ENCODE measurements around the gene PCSK5. TPM values are rescaled to one million over a fixed set of nuclear protein-coding genes. Genes with fewer than 3 reads are reported as not detected.

Gene PCSK5
- polyA plus RNA-seq, 2 donors, result 4.2 to 6.1 TPM

DNA sequence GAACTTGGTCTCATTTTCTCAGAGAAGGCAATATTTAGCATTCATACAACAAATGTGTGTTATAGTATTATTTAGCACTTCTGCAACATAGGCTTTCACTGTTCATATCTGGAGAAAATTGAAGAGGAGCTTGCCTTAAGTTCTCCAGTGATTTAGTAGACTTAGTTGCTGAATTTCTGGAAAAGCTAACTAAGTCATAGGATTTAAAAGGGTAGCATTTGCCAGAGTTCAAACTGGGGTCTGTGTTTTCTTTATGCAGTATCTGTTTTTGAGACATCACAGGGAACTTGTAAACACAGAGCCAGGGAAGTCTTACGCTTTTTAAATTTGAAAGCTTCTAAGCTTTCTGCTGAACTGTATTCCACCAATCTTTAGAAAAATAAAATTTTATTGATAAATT lies 8.7 kb upstream of the PCSK5 start:
- WGBS, 2 donors, result 92 to 95% methylated on average over 1 of the region's 1 CpG
- no peaks in the 10 kb centered on the region for H3K27me3 ChIP-seq (ENCODE audit: control insufficient read depth in 1 of 2, insufficient read depth in 2 of 2, low read length in 2 of 2)
- no peaks in the 10 kb centered on the region for H3K4me1 ChIP-seq (ENCODE audit: control insufficient read depth in 2 of 2, insufficient read depth in 2 of 2, low read length in 1 of 2)
- H3K9me3 ChIP-seq (ENCODE audit: control insufficient read depth in 2 of 2, insufficient read depth in 1 of 2, low read depth in 1 of 2, low read length in 1 of 2), result no peaks in the 10 kb centered on the region
- no peak overlapping the region for H3K4me3 ChIP-seq (ENCODE audit: low read depth in 1 of 2, low read length in 2 of 2)
- H3K36me3 ChIP-seq (ENCODE audit: control insufficient read depth in 2 of 2, insufficient read depth in 2 of 2, low read length in 1 of 2), result no peaks in the 10 kb centered on the region
- H3K27ac ChIP-seq (ENCODE audit: low read depth in 2 of 2, low read length in 1 of 2), result no peak overlapping the region

DNA sequence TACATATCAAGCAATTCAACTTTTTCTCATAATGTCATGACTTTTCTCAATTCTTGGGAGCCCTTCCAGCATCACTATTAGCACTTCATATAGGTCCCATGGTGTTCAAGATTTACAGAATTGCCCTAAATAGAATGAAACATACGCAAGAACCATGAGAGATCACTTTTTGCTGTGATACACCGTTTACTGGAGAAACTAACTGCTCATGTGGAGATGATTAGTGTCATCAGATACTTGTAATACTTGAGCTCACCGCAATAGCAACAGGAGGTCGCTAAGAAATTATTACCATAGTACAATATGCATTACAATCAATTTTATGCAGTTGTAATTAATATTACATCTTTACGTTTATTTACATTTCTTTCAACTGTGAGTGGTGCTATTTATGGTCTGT lies 4.8 kb upstream of the PCSK5 start:
- Histone ChIP-seq H3K4me1 (ENCODE audit: control insufficient read depth in 2 of 2, insufficient read depth in 2 of 2, low read length in 1 of 2) (peaks cover 0 to 2% of the 10 kb centered on the region in 2 donors), H3K9me3 (ENCODE audit: control insufficient read depth in 2 of 2, insufficient read depth in 1 of 2, low read depth in 1 of 2, low read length in 1 of 2) (no peaks in the 10 kb centered on the region), H3K36me3 (ENCODE audit: control insufficient read depth in 2 of 2, insufficient read depth in 2 of 2, low read length in 1 of 2) (no peaks in the 10 kb centered on the region), H3K27ac (ENCODE audit: low read depth in 2 of 2, low read length in 1 of 2) (no peak overlapping the region), H3K27me3 (ENCODE audit: control insufficient read depth in 1 of 2, insufficient read depth in 2 of 2, low read length in 2 of 2) (no peaks in the 10 kb centered on the region), H3K4me3 (ENCODE audit: low read depth in 1 of 2, low read length in 2 of 2) (no peak overlapping the region)
- 81 to 82% methylated on average over 5 of the region's 5 CpGs for WGBS, 2 donors

- Histone ChIP-seq H3K36me3 (ENCODE audit: control insufficient read depth in 2 of 2, insufficient read depth in 2 of 2, low read length in 1 of 2) (no peaks in the 10 kb centered on the region), H3K27ac (ENCODE audit: low read depth in 2 of 2, low read length in 1 of 2) (peak overlapping the region; percentile 84 to 93), H3K27me3 (ENCODE audit: control insufficient read depth in 1 of 2, insufficient read depth in 2 of 2, low read length in 2 of 2) (no peaks in the 10 kb centered on the region), H3K4me3 (ENCODE audit: low read depth in 1 of 2, low read length in 2 of 2) (peak overlapping the region; percentile 76 to 84), H3K4me1 (ENCODE audit: control insufficient read depth in 2 of 2, insufficient read depth in 2 of 2, low read length in 1 of 2) (peaks cover 0 to 2% of the 10 kb centered on the region in 2 donors), H3K9me3 (ENCODE audit: control insufficient read depth in 2 of 2, insufficient read depth in 1 of 2, low read depth in 1 of 2, low read length in 1 of 2) (peaks cover 0 to 2% of the 10 kb centered on the region in 2 donors)
- WGBS, 2 donors, result 3% methylated on average over 7 of the region's 7 CpGs
Measured at GRCh38 chr9:75889577-75889976, 896 bp upstream of the PCSK5 start.

DNA sequence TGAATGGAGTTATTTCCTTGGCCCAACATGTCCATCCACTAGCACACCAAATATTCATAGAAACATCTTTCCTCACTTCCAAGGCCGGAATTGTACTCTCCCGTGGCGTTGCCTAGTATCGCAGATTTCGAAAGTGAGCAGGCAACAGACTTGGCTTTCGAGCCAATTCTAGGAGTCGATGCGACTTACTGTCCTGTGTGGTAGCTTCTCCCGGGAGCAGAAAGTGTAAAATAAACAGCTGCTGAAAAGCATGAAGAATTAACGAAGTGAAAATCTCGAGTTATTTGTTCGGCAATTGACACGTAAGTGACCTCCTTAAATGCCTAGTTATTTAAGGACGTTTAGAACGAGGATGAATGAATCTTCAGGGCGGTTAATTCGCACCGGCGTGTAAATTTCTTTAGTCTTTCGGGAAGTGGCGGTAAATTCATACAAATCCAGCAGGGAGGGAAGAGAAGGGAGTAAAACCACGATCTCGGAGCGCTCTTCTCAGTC lies 449 bp upstream of the PCSK5 start:
- peaks cover 0 to 2% of the 10 kb centered on the region in 2 donors for H3K9me3 ChIP-seq (ENCODE audit: control insufficient read depth in 2 of 2, insufficient read depth in 1 of 2, low read depth in 1 of 2, low read length in 1 of 2)
- peak overlapping the region; percentile 76 to 84 for H3K4me3 ChIP-seq (ENCODE audit: low read depth in 1 of 2, low read length in 2 of 2)
- 0% methylated on average over 24 of the region's 24 CpGs for WGBS, 2 donors
- no peaks in the 10 kb centered on the region for H3K27me3 ChIP-seq (ENCODE audit: control insufficient read depth in 1 of 2, insufficient read depth in 2 of 2, low read length in 2 of 2)
- no peaks in the 10 kb centered on the region for H3K36me3 ChIP-seq (ENCODE audit: control insufficient read depth in 2 of 2, insufficient read depth in 2 of 2, low read length in 1 of 2)
- H3K27ac ChIP-seq (ENCODE audit: low read depth in 2 of 2, low read length in 1 of 2), result peak overlapping the region; percentile 84 to 93
- peaks cover 0 to 2% of the 10 kb centered on the region in 2 donors for H3K4me1 ChIP-seq (ENCODE audit: control insufficient read depth in 2 of 2, insufficient read depth in 2 of 2, low read length in 1 of 2)

- WGBS, 2 donors, result 0 to 1% methylated on average over 28 of the region's 28 CpGs
- peaks cover 0 to 2% of the 10 kb centered on the region in 2 donors for H3K9me3 ChIP-seq (ENCODE audit: control insufficient read depth in 2 of 2, insufficient read depth in 1 of 2, low read depth in 1 of 2, low read length in 1 of 2)
Measured at GRCh38 chr9:75891277-75891741, 836 bp downstream of the PCSK5 start.

DNA sequence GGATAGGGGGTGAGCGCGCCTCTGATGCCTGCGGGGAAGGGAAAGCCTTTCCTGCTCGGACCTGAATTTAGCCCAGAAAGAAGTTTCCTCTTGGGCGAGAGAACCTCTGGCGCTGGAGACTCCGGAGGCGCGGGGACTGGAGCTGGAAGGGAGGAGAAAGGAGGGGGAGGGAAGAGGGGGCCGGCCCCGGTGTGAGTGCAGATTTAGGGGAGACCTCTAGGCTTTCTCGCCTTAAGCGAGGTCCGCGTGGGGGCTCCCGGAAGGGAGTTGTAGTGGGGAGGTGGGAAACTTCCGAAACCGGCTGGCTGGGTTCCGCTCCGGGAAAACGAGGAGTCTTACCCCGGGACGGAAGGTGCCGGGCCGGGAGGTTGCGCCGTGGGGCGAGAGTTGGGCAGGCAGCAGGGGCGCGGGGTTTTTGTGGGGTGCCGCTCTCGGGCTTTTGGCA lies 1.3 kb downstream of the PCSK5 start:
- H3K4me3 ChIP-seq (ENCODE audit: low read depth in 1 of 2, low read length in 2 of 2), result peak overlapping the region; percentile 76 to 84
- peak overlapping the region; percentile 84 to 93 for H3K27ac ChIP-seq (ENCODE audit: low read depth in 2 of 2, low read length in 1 of 2)
- no peaks in the 10 kb centered on the region for H3K27me3 ChIP-seq (ENCODE audit: control insufficient read depth in 1 of 2, insufficient read depth in 2 of 2, low read length in 2 of 2)
- H3K4me1 ChIP-seq (ENCODE audit: control insufficient read depth in 2 of 2, insufficient read depth in 2 of 2, low read length in 1 of 2), result peaks cover 0 to 2% of the 10 kb centered on the region in 2 donors
- H3K9me3 ChIP-seq (ENCODE audit: control insufficient read depth in 2 of 2, insufficient read depth in 1 of 2, low read depth in 1 of 2, low read length in 1 of 2), result peaks cover 0 to 2% of the 10 kb centered on the region in 2 donors
- 0 to 1% methylated on average over 28 to 32 of the region's 32 CpGs for WGBS, 2 donors
- no peaks in the 10 kb centered on the region for H3K36me3 ChIP-seq (ENCODE audit: control insufficient read depth in 2 of 2, insufficient read depth in 2 of 2, low read length in 1 of 2)

More at GRCh38 chr9:75891277-75891741, 836 bp downstream of the PCSK5 start:
- H3K27me3 ChIP-seq (ENCODE audit: control insufficient read depth in 1 of 2, insufficient read depth in 2 of 2, low read length in 2 of 2), result no peaks in the 10 kb centered on the region
- peak overlapping the region; percentile 76 to 84 for H3K4me3 ChIP-seq (ENCODE audit: low read depth in 1 of 2, low read length in 2 of 2)
- peaks cover 0 to 2% of the 10 kb centered on the region in 2 donors for H3K4me1 ChIP-seq (ENCODE audit: control insufficient read depth in 2 of 2, insufficient read depth in 2 of 2, low read length in 1 of 2)
- peak overlapping the region; percentile 84 to 93 for H3K27ac ChIP-seq (ENCODE audit: low read depth in 2 of 2, low read length in 1 of 2)
- no peaks in the 10 kb centered on the region for H3K36me3 ChIP-seq (ENCODE audit: control insufficient read depth in 2 of 2, insufficient read depth in 2 of 2, low read length in 1 of 2)

- Histone ChIP-seq H3K4me3 (ENCODE audit: low read depth in 1 of 2, low read length in 2 of 2) (peak overlapping the region; percentile 76 to 84), H3K9me3 (ENCODE audit: control insufficient read depth in 2 of 2, insufficient read depth in 1 of 2, low read depth in 1 of 2, low read length in 1 of 2) (peaks cover 0 to 2% of the 10 kb centered on the region in 2 donors), H3K27ac (ENCODE audit: low read depth in 2 of 2, low read length in 1 of 2) (no peak overlapping the region), H3K27me3 (ENCODE audit: control insufficient read depth in 1 of 2, insufficient read depth in 2 of 2, low read length in 2 of 2) (no peaks in the 10 kb centered on the region), H3K36me3 (ENCODE audit: control insufficient read depth in 2 of 2, insufficient read depth in 2 of 2, low read length in 1 of 2) (no peaks in the 10 kb centered on the region), H3K4me1 (ENCODE audit: control insufficient read depth in 2 of 2, insufficient read depth in 2 of 2, low read length in 1 of 2) (peaks cover 0 to 2% of the 10 kb centered on the region in 2 donors)
- WGBS, 2 donors, result 1 to 3% methylated on average over 31 of the region's 31 CpGs
Measured at GRCh38 chr9:75892216-75892911, 1.9 kb downstream of the PCSK5 start.

DNA sequence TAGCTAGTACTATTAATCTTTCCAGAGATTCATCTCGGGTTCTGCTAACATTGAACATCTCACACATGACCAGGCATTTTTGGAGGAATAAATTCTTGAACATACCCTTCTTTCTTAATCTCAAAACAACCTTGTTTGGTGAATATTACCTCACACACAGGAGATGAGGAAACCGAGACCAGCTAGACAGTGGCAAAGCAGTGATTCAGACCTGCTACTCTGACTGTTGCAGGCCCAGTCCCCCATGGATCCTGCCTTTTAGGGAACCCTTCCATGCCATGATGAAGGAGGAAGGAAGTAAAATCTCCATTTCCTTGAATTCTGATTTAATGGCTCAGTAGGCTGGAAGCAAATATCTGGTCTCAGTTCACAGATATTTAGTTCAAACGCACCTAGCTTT lies 2.6 kb downstream of the PCSK5 start:
- H3K36me3 ChIP-seq (ENCODE audit: control insufficient read depth in 2 of 2, insufficient read depth in 2 of 2, low read length in 1 of 2), result no peaks in the 10 kb centered on the region
- H3K4me3 ChIP-seq (ENCODE audit: low read depth in 1 of 2, low read length in 2 of 2), result peak overlapping the region in 1 of 2 donors; percentile 84
- H3K27ac ChIP-seq (ENCODE audit: low read depth in 2 of 2, low read length in 1 of 2), result no peak overlapping the region
- no peaks in the 10 kb centered on the region for H3K27me3 ChIP-seq (ENCODE audit: control insufficient read depth in 1 of 2, insufficient read depth in 2 of 2, low read length in 2 of 2)
- H3K9me3 ChIP-seq (ENCODE audit: control insufficient read depth in 2 of 2, insufficient read depth in 1 of 2, low read depth in 1 of 2, low read length in 1 of 2), result peaks cover 0 to 2% of the 10 kb centered on the region in 2 donors
- peaks cover 0 to 2% of the 10 kb centered on the region in 2 donors for H3K4me1 ChIP-seq (ENCODE audit: control insufficient read depth in 2 of 2, insufficient read depth in 2 of 2, low read length in 1 of 2)
- whole genome bisulfite sequencing, 2 donors, result 61 to 67% methylated on average over 3 of the region's 3 CpGs

GRCh38 chr9:75894566-75894965 lies 4.1 kb downstream of the PCSK5 start:
- Histone ChIP-seq H3K9me3 (ENCODE audit: control insufficient read depth in 2 of 2, insufficient read depth in 1 of 2, low read depth in 1 of 2, low read length in 1 of 2) (peaks cover 0 to 2% of the 10 kb centered on the region in 2 donors), H3K27me3 (ENCODE audit: control insufficient read depth in 1 of 2, insufficient read depth in 2 of 2, low read length in 2 of 2) (no peaks in the 10 kb centered on the region), H3K27ac (ENCODE audit: low read depth in 2 of 2, low read length in 1 of 2) (no peak overlapping the region), H3K4me3 (ENCODE audit: low read depth in 1 of 2, low read length in 2 of 2) (no peak overlapping the region), H3K4me1 (ENCODE audit: control insufficient read depth in 2 of 2, insufficient read depth in 2 of 2, low read length in 1 of 2) (peaks cover 0 to 2% of the 10 kb centered on the region in 2 donors), H3K36me3 (ENCODE audit: control insufficient read depth in 2 of 2, insufficient read depth in 2 of 2, low read length in 1 of 2) (no peaks in the 10 kb centered on the region)
- 85 to 89% methylated on average over 3 of the region's 3 CpGs for WGBS, 2 donors

Measured in esophagus (tissue), 2 donors.